Measurements from ENCODE around the gene CLSTN2.

The CLSTN2 gene

DNA sequence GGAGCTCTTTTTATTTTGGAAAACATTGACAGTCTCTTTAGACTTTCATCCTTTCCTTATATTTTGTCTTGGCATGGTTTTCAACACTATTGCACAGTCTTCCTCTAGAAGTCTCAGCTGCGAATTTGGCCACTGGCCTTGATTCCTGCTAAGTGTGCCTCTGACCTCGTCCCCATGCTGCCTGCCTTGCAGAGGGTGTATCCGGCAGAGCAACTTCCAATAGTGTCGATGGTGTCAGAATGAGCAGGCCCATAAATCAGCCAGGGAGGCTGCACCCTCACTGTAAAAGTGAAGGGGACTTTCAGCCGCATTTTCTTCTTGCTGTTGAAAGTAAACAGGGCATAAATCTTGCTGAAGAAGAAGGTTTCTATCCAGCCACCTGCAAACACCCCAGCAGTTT, 406.2 kb downstream of the CLSTN2 start:
- Mint-ChIP-seq H3K4me3 (no peak overlapping the region), H3K4me1 (peaks cover 6% of the 10 kb centered on the region), H3K27ac (no peak overlapping the region), H3K36me3 (ENCODE audit: low read depth) (no peaks in the 10 kb centered on the region), H3K27me3 (ENCODE audit: low read depth) (peaks cover 6% of the 10 kb centered on the region), H3K9me3 (no peaks in the 10 kb centered on the region)
- TF ChIP-seq, protein P1, sequence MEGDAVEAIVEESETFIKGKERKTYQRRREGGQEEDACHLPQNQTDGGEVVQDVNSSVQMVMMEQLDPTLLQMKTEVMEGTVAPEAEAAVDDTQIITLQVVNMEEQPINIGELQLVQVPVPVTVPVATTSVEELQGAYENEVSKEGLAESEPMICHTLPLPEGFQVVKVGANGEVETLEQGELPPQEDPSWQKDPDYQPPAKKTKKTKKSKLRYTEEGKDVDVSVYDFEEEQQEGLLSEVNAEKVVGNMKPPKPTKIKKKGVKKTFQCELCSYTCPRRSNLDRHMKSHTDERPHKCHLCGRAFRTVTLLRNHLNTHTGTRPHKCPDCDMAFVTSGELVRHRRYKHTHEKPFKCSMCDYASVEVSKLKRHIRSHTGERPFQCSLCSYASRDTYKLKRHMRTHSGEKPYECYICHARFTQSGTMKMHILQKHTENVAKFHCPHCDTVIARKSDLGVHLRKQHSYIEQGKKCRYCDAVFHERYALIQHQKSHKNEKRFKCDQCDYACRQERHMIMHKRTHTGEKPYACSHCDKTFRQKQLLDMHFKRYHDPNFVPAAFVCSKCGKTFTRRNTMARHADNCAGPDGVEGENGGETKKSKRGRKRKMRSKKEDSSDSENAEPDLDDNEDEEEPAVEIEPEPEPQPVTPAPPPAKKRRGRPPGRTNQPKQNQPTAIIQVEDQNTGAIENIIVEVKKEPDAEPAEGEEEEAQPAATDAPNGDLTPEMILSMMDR (IDR thresholded peaks at IDR 0.05; ENCODE audit: unreplicated experiment in 3 of 3), result no peak

DNA sequence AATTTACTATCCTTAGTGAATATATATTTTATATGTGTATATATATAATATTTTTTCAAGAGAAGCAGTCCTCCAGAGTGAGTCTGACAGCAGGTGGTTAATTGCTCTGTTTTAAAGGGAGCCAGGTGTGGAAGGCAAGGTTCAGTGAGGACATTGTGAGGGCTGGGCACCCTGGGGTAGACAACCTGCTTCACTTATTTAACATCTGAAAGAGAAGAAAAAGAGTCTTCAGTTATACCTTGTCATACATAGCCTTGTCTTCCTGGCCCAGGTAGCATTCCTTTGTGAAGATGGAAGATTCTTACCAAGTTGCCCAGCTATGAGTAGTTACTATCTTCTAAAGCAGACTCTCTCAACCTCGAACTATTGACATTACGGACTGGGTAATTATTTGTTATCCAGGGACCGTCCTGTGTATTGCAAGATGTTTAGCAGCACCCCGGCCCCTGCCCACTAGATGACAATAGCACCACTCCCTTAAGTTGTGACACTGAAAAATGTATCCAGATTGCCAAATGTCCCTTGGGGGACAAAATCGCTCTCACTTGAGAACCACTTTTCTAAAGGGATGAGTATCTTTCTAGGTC, 406.9 kb downstream of the CLSTN2 start:
- Mint-ChIP-seq H3K9me3 (no peaks in the 10 kb centered on the region), H3K27me3 (ENCODE audit: low read depth) (peaks cover 6% of the 10 kb centered on the region), H3K4me1 (peaks cover 6% of the 10 kb centered on the region), H3K36me3 (ENCODE audit: low read depth) (no peaks in the 10 kb centered on the region), H3K4me3 (no peak overlapping the region), H3K27ac (no peak overlapping the region)
- TF ChIP-seq, protein P1 (IDR thresholded peaks at IDR 0.05; ENCODE audit: unreplicated experiment in 3 of 3), result no peak

DNA sequence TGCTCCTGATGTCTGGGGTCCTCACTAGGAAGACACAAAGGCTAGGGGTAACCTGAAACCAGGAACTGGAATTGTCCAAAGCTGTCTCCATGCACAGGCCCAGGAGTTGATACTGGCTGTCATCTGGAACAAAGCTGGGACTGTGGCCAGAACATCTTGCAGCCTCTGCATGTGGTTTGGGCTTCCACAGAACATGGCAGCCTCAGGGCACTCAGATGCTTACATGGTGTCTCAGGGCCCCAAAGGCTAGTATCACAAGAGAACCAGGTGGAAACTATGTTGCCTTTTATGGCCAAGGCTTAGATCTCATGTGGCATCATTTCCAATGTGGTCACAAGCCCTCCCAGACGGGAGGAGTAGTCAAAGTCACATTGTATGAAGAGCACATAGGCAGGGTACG, 407.7 kb downstream of the CLSTN2 start:
- Mint-ChIP-seq H3K4me3 (no peak overlapping the region), H3K27me3 (ENCODE audit: low read depth) (peaks cover 6% of the 10 kb centered on the region), H3K4me1 (peaks cover 6% of the 10 kb centered on the region), H3K9me3 (no peaks in the 10 kb centered on the region), H3K27ac (no peak overlapping the region), H3K36me3 (ENCODE audit: low read depth) (no peaks in the 10 kb centered on the region)
- TF ChIP-seq, protein P1 (IDR thresholded peaks at IDR 0.05; ENCODE audit: unreplicated experiment in 3 of 3), result no peak

DNA sequence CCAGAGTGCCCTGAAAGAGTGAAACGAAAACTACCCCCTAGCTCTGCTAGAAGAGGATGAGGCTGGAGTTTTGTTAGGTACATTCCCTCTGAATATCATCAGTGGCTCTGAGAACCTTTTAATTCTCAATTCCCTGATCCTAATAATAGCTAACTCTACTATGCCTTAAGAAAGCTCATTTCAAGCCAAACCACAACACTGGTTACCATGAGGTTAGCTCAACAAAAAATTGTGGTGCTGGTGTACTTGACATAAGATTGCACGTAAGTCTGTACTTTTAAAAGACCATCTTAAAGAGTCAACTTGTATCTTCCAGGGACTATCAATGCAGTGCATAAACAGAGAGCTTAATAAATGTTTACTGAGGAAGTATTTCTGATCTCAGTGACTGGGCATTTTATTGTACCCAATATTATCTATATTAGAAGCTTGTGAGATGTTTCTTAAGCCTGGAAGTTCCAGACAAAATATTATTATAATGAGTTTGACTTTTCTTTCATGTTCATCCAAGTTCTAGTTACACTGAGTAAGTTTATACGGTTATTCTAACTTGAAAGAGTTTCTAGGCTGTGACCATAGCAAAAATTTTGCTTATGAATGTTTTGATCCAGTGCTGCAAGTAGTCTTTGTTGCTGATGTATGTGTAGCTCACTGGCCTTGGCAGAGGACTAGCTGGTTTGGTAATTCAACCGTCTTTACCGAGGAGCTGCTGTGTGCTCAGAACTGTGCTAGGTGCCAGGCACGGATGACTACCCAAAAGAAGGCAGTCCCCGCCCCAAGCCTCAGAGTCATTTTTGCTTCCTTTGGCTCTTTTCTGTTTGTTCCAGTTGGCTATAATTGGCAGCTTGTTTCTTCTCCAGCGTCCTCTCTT, 408.5 kb downstream of the CLSTN2 start:
- peaks cover 3% of the 10 kb centered on the region for H3K27me3 Mint-ChIP-seq (ENCODE audit: low read depth)
- H3K9me3 Mint-ChIP-seq, result no peaks in the 10 kb centered on the region
- no peaks in the 10 kb centered on the region for H3K36me3 Mint-ChIP-seq (ENCODE audit: low read depth)
- TF ChIP-seq, protein P1 (IDR thresholded peaks at IDR 0.05; ENCODE audit: unreplicated experiment in 3 of 3), result no peak
- H3K4me3 Mint-ChIP-seq, result no peak overlapping the region
- H3K4me1 Mint-ChIP-seq, result peaks cover 6% of the 10 kb centered on the region
- H3K27ac Mint-ChIP-seq, result no peak overlapping the region

DNA sequence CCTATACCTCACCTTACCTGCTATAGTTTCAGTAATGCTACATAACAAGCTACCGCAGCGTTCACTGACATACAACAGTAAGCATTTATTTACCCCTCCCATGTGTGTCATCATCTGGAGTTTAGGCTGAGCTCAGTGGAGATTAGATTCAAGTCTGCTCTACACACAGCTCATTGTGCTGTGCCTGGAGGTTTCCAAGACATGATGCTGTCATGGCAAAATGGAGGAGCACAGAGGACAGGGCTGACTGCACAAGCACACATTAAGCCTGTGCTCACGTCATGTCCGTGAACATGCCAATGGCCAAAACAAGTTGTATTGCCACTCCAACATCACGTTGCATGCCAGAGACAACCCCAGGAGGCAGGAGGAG, 409.1 kb downstream of the CLSTN2 start:
- Mint-ChIP-seq H3K36me3 (ENCODE audit: low read depth) (no peaks in the 10 kb centered on the region), H3K4me3 (no peak overlapping the region), H3K27me3 (ENCODE audit: low read depth) (peaks cover 3% of the 10 kb centered on the region), H3K27ac (no peak overlapping the region), H3K4me1 (peaks cover 6% of the 10 kb centered on the region), H3K9me3 (no peaks in the 10 kb centered on the region)
- TF ChIP-seq, protein P1 (IDR thresholded peaks at IDR 0.05; ENCODE audit: unreplicated experiment in 3 of 3), result no peak
